CD14-positive monocyte (primary cell): ENCODE measurements around the gene IL15RA. TPM values are rescaled to one million over a fixed set of nuclear protein-coding genes. Genes with fewer than 3 reads are reported as not detected.

Experiments used
- DNase-seq, 3 donors: peaks; one replicate each; pipeline ENCODE4 v3.0.0-alpha.2; 2011 to 2022
- H2AFZ ChIP-seq: 2 replicates; pipeline ENCODE4 v1.6.0; 2012; ENCODE audit warnings: mild to moderate bottlenecking, low read depth, low read length, inconsistent platforms; ENCODE audit not compliant: insufficient read depth, poor library complexity, severe bottlenecking
- H3K27ac ChIP-seq, 2 donors: 1 replicate in 1 of 2; 2 replicates in 1 of 2; pipeline ENCODE4 v1.5.1; 2012 to 2013; ENCODE audit warnings: low read length in 2 of 2, control low read depth in 1 of 2, inconsistent platforms in 1 of 2, low read depth in 1 of 2, mild to moderate bottlenecking in 1 of 2
- H3K27me3 ChIP-seq, 2 donors: one replicate each; pipeline versions ENCODE4 v1.6.0 to v1.6.1; 2011 to 2013; ENCODE audit warnings: low read length in 2 of 2; ENCODE audit not compliant: control insufficient read depth in 2 of 2, insufficient read depth in 2 of 2
- H3K36me3 ChIP-seq, 2 donors: replicated peaks in 1 of 2; 1 replicate in 1 of 2; 2 replicates in 1 of 2; pipeline versions ENCODE4 v1.5.1 to v1.6.1; 2012 to 2013; ENCODE audit warnings: low read length in 2 of 2, control low read depth in 1 of 2, inconsistent platforms in 1 of 2, mild to moderate bottlenecking in 1 of 2; ENCODE audit not compliant: insufficient read depth in 2 of 2, control insufficient read depth in 1 of 2
- H3K4me1 ChIP-seq, 2 donors: 1 replicate in 1 of 2; 2 replicates in 1 of 2; pipeline versions ENCODE4 v1.5.1 to v1.6.1; 2012 to 2013; ENCODE audit warnings: low read length in 2 of 2, control low read depth in 1 of 2, inconsistent platforms in 1 of 2, mild to moderate bottlenecking in 1 of 2, moderate library complexity in 1 of 2; ENCODE audit not compliant: insufficient read depth in 2 of 2, control insufficient read depth in 1 of 2
- H3K4me2 ChIP-seq: replicated peaks from 2 replicates; pipeline ENCODE3; 2012; ENCODE audit warnings: low read length, moderate library complexity, mild to moderate bottlenecking; ENCODE audit not compliant: poor library complexity, severe bottlenecking; ENCODE audit errors: extremely low read depth
- H3K4me3 ChIP-seq, 3 experiments: fragments of 200-600 bp in 1 of 3; sonication (generic) in 1 of 3; replicated peaks in 1 of 3; 1 replicate in 2 of 3; 2 replicates in 1 of 3; pipeline ENCODE4 v1.5.1; 2011 to 2013; ENCODE audit warnings: low read length in 3 of 3, mild to moderate bottlenecking in 3 of 3, control low read depth in 2 of 3, low read depth in 2 of 3, inconsistent platforms in 1 of 3, moderate library complexity in 1 of 3
- H3K79me2 ChIP-seq: 2 replicates; pipeline ENCODE4 v1.6.0; 2012; ENCODE audit warnings: mild to moderate bottlenecking, control low read depth, inconsistent platforms, low read length, moderate library complexity; ENCODE audit not compliant: insufficient read depth
- H3K9ac ChIP-seq: 2 replicates; pipeline ENCODE4 v1.6.0; 2017; ENCODE audit warnings: low read length, mild to moderate bottlenecking; ENCODE audit not compliant: insufficient read depth, poor library complexity, severe bottlenecking
- H3K9me3 ChIP-seq, 2 donors: replicated peaks in 1 of 2; 1 replicate in 1 of 2; 2 replicates in 1 of 2; pipeline versions ENCODE4 v1.5.1 to v1.6.1; 2012 to 2013; ENCODE audit warnings: low read length in 2 of 2, control low read depth in 1 of 2; ENCODE audit not compliant: control insufficient read depth in 1 of 2, insufficient read depth in 1 of 2
- H4K20me1 ChIP-seq: 2 replicates; pipeline ENCODE4 v1.6.0; 2012; ENCODE audit warnings: mild to moderate bottlenecking, low read length, control low read depth, moderate library complexity; ENCODE audit not compliant: insufficient read depth
- H3K27ac Mint-ChIP-seq, 7 donors: one replicate each; pipeline ENCODE4 v1.8.0; 2020; ENCODE audit warnings: mild to moderate bottlenecking in 7 of 7, mixed read lengths in 7 of 7, moderate library complexity in 6 of 7, inconsistent platforms in 2 of 7
- H3K27me3 Mint-ChIP-seq, 3 donors: one replicate each; pipeline ENCODE4 v1.8.0; 2021 to 2022; ENCODE audit warnings: low read depth in 3 of 3, mild to moderate bottlenecking in 3 of 3, mixed read lengths in 3 of 3, moderate library complexity in 3 of 3, inconsistent platforms in 1 of 3
- H3K36me3 Mint-ChIP-seq, 2 donors: one replicate each; pipeline ENCODE4 v1.8.0; 2020; ENCODE audit warnings: mixed read lengths in 2 of 2, inconsistent platforms in 1 of 2, mild to moderate bottlenecking in 1 of 2
- H3K4me1 Mint-ChIP-seq: one replicate; pipeline ENCODE4 v1.8.0; 2020; ENCODE audit warnings: mild to moderate bottlenecking, mixed read lengths
- H3K4me3 Mint-ChIP-seq, 2 donors: one replicate each; pipeline ENCODE4 v1.8.0; 2020; ENCODE audit warnings: mild to moderate bottlenecking in 2 of 2, mixed read lengths in 2 of 2, moderate library complexity in 1 of 2
- H3K9me3 Mint-ChIP-seq, 7 donors: one replicate each; pipeline ENCODE4 v1.8.0; 2020 to 2022; ENCODE audit warnings: mixed read lengths in 7 of 7, mild to moderate bottlenecking in 6 of 7, moderate library complexity in 6 of 7, inconsistent platforms in 2 of 7
- WGBS: methylation state at CpG from one replicate; pipeline ENCODE4 v1.1.5; 2013; ENCODE audit warnings: missing lambda C conversion rate; ENCODE audit not compliant: insufficient coverage; 5-methylcytosine and 5-hydroxymethylcytosine counted together
- intact Hi-C, 2 donors: fragments of 100-400 bp; cut with micrococcal nuclease; formaldehyde crosslinking; loops; one replicate each; pipeline versions ENCODE4 v1.15.0 to v1.15.1; 2023
- polyA plus RNA-seq, 3 donors: library from polyadenylated mRNA; depleted of rRNA in 1 of 3; unstranded in 2 of 3; stranded (reverse) in 1 of 3; fragments of 300-500 nt in 2 of 3; fragments of >200 nt in 1 of 3; fragmentation: Illumina TruSeq in 2 of 3; gene quantifications; 1 replicate in 2 of 3; 2 replicates in 1 of 3; pipeline ENCODE4 v1.2.3, GENCODE V29; 2012 to 2021
- TF ChIP-seq, protein P1 (sequence below): fragments of 200-600 bp; IDR thresholded peaks from one replicate; pipeline ENCODE4 v1.8.0; 2022; ENCODE audit warnings: antibody characterized with exemption, mild to moderate bottlenecking

IL15RA gene
- polyA plus RNA-seq, 3 donors = 12.4 to 23.1 (median 12.6) TPM

DNA sequence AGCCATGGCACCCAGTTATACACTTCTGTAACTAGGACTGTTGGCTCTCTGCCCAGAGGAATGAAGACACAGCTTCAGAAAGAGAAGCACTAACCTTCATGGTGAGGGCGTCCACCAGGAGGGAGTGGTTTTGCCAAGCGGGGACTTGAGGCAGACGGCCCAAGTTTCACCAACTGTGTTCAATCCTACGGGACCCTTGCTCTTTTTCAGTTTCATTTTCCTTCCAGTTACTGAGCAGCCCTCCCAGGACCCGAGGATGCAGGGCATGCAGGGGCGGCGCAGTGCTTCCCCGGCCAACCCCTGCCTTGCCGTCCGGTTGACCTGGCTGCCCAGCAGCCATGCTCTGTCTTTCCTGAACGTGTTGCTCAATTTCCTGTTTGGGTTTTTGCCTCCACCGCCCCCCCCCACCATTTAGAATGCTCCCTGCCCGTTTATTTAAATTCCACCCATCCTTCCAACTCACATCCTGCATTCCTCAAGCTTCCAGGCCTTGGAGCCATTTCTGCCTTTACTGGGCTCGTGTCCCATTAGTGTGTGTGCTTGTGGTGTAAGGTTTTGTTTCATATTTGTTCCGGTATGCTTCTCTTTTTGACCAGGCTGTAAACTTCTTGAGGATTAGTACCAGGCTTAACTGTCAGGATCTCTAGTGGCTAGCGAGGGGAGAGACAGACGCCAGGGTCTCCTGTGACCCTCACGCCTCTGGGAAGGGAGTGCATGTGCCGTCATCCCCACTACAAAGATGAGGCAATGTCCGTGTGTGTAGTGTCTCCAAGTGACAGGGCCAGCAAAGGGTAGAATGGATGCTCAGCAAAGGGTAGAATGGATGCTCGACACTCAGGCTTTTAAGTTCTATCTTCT is 31.6 kb downstream of the IL15RA start:
- peak overlapping the region; percentile 60 to 88 for H3K27ac ChIP-seq
- H2AFZ ChIP-seq = peak overlapping the region; percentile 82
- intact Hi-C loops = no loop called here
- Mint-ChIP-seq H3K4me3 (peak overlapping the region; percentile 80 to 95), H3K27ac (peak overlapping the region; percentile 87 to 95 (median 89)), H3K36me3 (peaks cover 0 to 1% of the 10 kb centered on the region in 2 donors), H3K27me3 (peaks cover 0 to 2% (median 1%) of the 10 kb centered on the region in 3 donors), H3K4me1 (peaks cover 87% of the 10 kb centered on the region), H3K9me3 (no peaks in the 10 kb centered on the region)
- H3K36me3 ChIP-seq = no peaks in the 10 kb centered on the region
- H3K9ac ChIP-seq = peak overlapping the region; percentile 50
- H3K79me2 ChIP-seq = peaks cover 14% of the 10 kb centered on the region
- H3K4me3 ChIP-seq = peak overlapping the region; percentile 30 to 71 (median 30)
- H4K20me1 ChIP-seq = no peaks in the 10 kb centered on the region
- H3K4me2 ChIP-seq = peak overlapping the region; percentile 69
- 1% methylated on average over 13 of the region's 21 CpGs for WGBS
- H3K27me3 ChIP-seq = no peaks in the 10 kb centered on the region
- H3K9me3 ChIP-seq = no peaks in the 10 kb centered on the region
- DNase-seq = peak; percentile 53 to 71 (median 66)
- TF ChIP-seq, protein P1, sequence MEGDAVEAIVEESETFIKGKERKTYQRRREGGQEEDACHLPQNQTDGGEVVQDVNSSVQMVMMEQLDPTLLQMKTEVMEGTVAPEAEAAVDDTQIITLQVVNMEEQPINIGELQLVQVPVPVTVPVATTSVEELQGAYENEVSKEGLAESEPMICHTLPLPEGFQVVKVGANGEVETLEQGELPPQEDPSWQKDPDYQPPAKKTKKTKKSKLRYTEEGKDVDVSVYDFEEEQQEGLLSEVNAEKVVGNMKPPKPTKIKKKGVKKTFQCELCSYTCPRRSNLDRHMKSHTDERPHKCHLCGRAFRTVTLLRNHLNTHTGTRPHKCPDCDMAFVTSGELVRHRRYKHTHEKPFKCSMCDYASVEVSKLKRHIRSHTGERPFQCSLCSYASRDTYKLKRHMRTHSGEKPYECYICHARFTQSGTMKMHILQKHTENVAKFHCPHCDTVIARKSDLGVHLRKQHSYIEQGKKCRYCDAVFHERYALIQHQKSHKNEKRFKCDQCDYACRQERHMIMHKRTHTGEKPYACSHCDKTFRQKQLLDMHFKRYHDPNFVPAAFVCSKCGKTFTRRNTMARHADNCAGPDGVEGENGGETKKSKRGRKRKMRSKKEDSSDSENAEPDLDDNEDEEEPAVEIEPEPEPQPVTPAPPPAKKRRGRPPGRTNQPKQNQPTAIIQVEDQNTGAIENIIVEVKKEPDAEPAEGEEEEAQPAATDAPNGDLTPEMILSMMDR = no peak
- peaks cover 81 to 83% of the 10 kb centered on the region in 2 donors for H3K4me1 ChIP-seq

DNA sequence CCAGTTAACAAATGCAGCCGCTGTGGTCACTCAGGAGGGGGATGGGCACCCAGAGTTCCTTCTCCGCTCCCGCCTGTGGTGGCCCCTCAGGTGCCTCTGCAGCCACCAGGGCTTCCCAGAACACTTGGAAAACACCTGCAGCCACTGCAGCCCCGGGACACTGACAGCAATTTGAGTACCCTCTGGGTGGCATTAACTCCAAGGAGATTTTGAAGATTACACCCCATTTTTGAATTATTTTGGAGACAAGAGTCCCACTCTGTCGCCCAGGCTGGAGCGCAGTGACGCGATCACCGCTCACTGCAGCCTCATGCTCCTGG is 32.2 kb downstream of the IL15RA start:
- Histone ChIP-seq H2AFZ (peak overlapping the region; percentile 82), H3K4me1 (peaks cover 76 to 82% of the 10 kb centered on the region in 2 donors), H3K27me3 (no peaks in the 10 kb centered on the region), H3K27ac (peak overlapping the region; percentile 60 to 88), H3K9ac (peak overlapping the region; percentile 50), H4K20me1 (no peaks in the 10 kb centered on the region), H3K4me3 (peak overlapping the region; percentile 30 to 71 (median 30)), H3K4me2 (peak overlapping the region; percentile 69), H3K79me2 (peaks cover 14% of the 10 kb centered on the region), H3K9me3 (no peaks in the 10 kb centered on the region), H3K36me3 (no peaks in the 10 kb centered on the region)
- Mint-ChIP-seq H3K4me1 (peaks cover 86% of the 10 kb centered on the region), H3K27ac (peak overlapping the region; percentile 87 to 95 (median 89)), H3K36me3 (peaks cover 0 to 1% of the 10 kb centered on the region in 2 donors), H3K27me3 (peaks cover 0 to 3% (median 1%) of the 10 kb centered on the region in 3 donors), H3K4me3 (peak overlapping the region; percentile 80 to 95), H3K9me3 (no peaks in the 10 kb centered on the region)
- no peak for DNase-seq
- intact Hi-C loops = no loop called here
- TF ChIP-seq, protein P1 = no peak
- 69% methylated on average over 9 of the region's 9 CpGs for WGBS
